M059J (cell line): Measurements from ENCODE around the gene CUZD1. TPM values are rescaled to one million over a fixed set of nuclear protein-coding genes. Genes with fewer than 3 reads are reported as not detected.

Experiments
- DNase-seq: peaks from one replicate; pipeline ENCODE4 v3.0.0-alpha.2; 2012; ENCODE audit warnings: low read depth
- total RNA-seq: library from RNA; depleted of rRNA; stranded (reverse); fragments of >200 nt; shearing (Covaris generic); gene quantifications from 2 replicates; pipeline ENCODE4 v1.2.3, GENCODE V29; 2014

Gene CUZD1
- total RNA-seq, 1 experiment from 2014 or later, result 0.05 TPM

DNA sequence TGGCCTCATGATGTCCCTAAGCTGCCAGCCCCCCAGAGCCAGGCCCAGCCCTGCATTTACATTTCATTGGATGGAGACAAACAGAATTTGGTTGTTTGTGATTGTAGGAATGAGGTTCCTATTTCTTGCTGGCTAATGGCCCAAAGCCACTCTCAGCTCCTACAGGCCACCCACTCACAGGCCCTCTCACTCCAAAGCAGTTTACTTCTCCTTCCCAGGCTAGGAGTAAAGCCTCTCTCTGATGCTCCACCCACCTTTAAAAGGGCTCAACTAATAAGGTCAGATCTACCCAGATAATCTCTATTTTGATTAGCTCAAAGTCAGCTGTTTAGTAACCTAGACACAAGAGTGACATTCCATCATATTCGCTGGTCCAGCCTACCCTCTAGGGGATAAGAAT lies 11.2 kb upstream of the CUZD1 start:
- DNase-seq, result peak; percentile 17

- no peak for DNase-seq
Observed at GRCh38 chr10:122855745-122856144, 10.1 kb upstream of the CUZD1 start.

DNA sequence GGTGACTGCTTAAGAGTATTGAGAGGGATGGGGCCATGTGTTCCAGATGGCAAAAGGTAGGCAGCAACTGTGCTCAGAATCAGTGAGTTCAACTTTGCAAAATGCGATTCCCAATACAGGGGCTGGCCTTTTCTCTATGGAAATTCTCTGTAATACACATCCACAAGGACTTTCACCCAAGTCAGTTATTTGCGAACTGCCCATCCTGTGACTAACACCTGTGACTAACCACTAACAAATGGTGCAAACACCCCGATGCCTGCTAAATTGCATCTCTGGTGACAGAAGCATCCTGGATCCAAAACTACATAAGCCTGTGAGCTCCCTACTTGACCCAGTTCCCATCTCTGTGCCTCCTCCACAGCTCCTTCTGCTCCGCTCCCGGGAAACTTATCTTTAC lies 9.0 kb upstream of the CUZD1 start:
- DNase-seq, result peak; percentile 91

DNA sequence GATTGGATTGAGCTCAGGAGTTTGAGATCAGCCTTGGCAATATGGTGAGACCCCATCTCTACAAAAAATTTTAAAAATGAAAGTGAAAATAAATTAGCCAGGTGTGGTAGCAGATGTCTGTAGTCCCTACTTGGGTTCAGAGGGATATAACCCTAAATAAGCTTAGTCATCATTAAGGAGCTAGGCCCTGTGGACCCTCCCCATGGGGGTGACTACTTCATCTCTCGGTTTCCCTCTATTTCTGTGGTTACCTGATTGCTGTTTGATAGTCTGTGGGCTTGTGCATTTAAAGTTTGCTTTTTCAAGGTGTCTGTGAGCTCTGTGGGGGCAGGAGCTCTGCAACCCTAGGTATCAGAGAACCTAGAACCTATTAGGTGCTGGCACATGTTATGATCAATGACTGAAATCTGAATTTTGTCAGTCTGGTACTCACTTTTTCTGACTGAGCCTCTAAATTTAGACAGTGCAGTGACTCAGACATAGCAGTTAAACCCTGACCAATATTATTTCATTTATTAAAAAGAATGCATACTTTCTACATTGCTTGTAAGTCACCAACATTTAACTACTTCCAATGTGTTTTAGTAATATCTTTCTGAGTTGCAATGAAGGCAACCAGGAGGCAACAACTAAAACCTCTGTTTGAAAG lies 8.1 kb upstream of the CUZD1 start:
- DNase-seq, result peak; percentile 20

DNA sequence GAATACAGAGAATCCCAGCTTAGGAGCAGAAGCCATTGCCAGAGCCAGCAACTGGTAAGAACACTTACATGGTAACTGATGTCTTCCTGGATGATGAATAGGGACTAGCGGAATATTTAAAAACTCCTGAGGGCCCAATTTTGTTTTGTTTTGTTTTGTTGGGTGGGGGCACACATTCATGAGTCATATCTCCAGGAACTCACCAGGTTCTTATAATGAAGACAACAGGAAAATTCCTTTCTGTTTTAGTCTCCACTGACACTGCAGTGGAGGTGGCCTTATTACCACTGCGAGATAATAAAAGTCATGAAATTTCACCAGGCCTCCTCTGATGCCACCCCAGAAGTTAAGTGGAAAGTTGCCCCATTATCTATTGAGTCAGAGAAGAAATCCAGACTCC lies 6.6 kb upstream of the CUZD1 start:
- DNase-seq, result peak; percentile 92

GRCh38 chr10:122850705-122851640 lies 5.3 kb upstream of the CUZD1 start:
- DNase-seq, result peak; percentile 78

DNA sequence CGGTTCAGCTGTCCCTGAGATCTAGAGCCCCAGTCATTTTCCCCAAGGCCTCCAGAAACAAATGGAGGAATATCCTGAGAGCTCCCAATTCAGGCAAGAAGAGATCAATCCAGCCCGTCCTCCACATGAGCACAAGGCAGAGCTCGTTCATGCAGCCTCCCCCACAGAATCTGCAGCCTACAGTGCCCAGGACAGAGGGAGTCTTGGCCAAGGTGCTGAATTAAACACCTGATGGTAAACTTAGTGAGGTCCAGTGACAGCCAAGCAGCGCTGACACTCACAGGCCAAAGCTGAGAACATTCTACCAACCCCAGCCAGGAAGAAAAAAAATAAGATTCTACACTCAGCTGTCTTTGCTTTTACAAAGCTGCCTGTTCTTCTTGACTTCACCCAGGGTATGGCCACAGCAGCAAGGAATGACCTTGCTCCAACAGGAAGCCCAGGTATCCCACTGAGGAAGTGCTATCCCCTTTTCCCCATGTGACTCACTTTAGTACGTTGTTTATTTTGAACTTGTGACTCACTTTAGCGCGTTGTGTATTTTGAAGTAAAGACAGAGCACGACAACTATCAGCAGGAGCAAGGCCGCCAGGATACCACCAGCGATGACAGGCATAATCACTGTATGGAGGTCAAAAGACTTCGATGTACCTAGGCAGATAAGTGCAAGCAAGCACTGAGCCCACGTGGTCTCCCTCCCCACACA lies 4.4 kb upstream of the CUZD1 start:
- peak; percentile 63 for DNase-seq

DNA sequence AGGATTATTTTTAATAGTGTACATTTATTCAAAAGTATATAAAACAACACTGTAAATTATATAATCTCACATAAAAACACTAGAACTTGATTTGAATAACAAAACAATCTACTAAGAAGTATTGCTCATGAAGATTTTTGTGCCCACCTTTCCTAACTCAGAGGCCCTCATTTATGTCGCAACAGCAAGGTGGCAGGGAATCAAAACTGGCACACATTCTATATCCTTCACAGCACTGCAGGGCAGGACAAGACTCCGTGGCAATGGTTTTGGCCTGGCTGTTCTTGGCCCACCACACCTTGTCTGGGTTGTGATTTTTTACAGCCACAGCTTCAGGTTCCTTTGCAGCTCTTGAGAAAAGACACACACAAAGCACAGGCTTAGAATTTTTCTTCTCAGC lies 3.4 kb upstream of the CUZD1 start:
- DNase-seq, result no peak

- peak; percentile 16 for DNase-seq
Observed at GRCh38 chr10:122847782-122848604, 2.3 kb upstream of the CUZD1 start.

DNA sequence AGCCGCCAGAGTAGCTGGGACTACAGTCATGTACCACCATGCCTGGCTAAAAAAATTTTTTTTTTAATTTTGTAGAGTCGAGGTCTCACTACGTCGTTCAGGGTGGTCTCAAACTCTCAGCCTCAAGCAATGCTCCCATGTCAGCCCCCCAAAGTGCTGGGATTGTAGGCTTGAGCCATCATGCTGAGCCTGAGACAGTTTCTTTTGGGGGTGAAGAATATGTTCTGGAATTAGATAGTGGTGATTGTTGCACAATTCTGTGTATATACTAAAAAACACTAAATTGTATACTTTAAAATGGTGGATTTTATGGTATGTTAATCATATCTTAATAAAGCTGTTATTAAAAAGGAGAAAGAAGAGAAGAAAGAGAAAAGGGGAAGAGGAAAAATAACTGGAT lies 1.5 kb downstream of the CUZD1 start:
- DNase-seq, result no peak

DNA sequence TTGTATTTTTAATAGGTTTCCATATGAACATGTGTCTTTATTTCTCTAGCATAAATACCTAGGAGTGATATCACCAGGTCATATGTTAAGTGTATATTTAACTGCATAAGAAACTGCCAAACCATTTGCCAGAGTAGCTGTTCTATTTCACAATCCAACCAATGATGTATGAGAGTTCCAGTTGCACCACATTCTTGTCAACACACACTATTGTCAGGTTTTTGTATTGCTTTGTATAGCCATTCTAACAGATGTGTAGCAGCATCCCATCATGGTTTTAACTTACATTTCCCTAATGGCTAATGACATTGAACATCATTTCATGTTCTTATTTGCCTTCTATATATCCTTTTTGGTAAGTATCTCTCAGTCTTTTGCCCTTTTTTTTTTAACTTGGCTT lies 4.1 kb downstream of the CUZD1 start:
- no peak for DNase-seq

DNA sequence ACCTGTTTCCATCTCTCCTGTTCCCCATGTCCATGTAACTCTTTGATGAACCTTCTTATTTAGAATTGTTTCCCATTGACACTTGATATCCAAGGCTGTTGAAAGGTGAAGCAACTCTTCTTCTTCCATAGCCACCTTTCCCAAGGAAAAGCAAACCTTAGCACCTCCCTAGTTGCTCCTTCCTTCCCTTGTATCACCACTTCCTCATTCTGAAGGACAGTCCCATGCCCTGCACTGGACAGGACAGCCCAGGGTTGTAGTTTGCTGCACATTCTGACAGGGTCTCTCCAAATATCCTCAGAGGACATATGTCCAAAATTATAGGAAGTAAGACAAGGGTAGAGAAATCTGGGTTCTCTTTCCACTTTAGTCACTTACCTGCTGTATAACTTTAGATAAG lies 6.2 kb downstream of the CUZD1 start:
- DNase-seq, result no peak

GRCh38 chr10:122838880-122839279 lies 6.8 kb downstream of the CUZD1 start:
- DNase-seq, result no peak

- DNase-seq, result no peak
Observed at GRCh38 chr10:122835908-122836307, 9.7 kb downstream of the CUZD1 start.

DNA sequence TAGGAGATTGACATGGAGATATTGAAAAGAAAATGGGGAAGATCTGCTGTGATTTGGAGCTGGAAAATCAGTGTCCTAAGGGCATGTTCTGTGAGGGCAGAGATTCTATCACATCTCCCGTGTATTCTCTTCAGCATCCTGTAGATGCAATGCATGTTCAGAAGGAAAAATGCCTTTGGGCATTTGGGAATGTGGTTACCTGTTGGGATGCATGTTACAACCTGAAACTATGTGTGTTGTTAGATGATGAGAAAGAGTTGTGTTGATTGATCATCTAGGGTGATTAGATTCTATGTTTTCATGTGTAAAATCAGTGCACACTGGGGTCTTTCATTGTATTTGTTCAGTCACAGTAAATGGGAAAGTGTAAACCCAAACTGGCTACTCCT lies 14.7 kb downstream of the CUZD1 start:
- no peak for DNase-seq

DNA sequence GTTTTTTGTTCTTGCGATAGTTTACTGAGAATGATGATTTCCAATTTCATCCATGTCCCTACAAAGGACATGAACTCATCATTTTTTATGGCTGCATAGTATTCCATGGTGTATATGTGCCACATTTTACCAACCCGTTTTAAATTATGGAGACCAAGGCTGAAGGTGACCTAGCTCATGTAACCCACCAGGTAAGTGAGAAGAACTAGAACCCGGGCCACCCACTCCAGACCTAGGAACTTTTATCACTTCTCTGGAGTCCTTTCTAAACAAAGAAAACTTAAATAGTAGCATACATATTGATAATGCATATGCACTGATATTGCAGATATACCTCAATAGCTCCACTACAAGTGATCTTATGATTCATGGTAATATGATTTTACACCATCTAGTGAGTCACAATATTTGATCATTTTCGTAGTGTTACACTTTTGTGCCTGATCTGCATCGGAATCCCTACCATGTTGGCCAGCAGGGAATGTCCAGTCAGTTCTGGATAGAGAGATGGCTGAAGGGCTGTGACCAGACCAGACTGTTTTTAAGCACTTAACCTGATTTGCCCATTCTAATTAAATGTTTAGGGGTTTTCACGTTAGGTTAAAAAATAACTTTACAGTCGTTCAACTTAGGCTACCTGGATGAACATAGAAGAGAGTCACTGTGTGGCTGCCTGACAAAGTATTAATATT lies 15.2 kb downstream of the CUZD1 start:
- DNase-seq, result no peak

DNA sequence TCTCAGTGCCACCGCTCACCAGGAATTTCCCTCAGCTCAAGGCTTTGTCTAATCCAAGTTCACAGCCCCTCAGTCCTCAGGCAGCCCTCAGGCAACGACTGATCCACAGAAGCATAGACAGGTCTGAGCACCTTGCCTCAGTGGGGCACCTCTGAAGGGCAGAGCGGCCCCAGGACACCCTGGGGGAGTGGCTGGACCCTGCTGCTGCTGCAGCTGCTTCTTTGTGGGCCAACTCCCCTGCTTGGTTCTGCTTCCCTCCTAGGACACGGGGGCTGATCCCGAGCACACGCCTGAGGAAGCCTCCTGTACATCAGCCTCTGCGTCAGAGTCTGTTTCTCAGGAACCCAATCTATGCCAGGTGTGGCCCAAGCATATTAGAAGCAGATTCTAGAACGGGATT lies 16.2 kb downstream of the CUZD1 start:
- DNase-seq, result no peak

GRCh38 chr10:122828716-122829255 lies 16.9 kb downstream of the CUZD1 start:
- DNase-seq, result no peak

- no peak for DNase-seq
Observed at GRCh38 chr10:122827302-122827701, 18.4 kb downstream of the CUZD1 start.

DNA sequence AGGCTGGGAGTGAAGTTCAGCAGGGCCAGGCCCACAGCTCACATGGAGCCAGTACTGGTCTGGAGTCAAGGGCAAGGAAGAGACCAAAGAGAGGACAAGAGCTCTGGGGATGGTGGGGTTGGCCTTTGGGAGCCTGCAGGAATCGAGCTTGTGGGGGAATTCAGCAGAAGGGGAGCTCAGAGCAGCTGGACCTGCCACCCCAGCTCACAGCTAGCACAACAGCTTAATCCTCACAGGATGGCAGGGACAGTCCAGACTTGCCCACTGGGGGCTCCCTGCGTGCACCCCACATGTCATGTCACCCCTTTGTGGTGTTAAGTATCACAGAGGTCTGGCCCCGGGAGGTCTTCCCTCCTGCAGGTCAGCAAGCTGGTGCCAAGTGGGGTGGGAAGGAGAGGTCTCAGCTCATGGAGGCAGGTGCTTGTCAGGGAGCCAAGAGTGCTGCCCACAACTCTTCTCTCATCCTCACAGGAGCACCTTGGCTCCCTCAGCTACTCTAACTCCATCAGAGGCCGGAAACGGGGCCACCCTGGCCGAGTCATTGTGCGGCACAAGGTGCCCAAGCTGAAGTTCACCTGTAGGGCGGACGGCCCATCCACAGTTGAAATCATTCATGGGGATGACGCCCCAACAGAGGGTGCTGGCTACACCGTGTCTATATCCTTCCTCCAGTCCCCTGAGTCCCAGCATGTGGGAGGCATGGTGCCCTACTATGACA lies 22.5 kb downstream of the CUZD1 start:
- DNase-seq, result no peak
